ENCODE data around the gene KLF17.

DNA sequence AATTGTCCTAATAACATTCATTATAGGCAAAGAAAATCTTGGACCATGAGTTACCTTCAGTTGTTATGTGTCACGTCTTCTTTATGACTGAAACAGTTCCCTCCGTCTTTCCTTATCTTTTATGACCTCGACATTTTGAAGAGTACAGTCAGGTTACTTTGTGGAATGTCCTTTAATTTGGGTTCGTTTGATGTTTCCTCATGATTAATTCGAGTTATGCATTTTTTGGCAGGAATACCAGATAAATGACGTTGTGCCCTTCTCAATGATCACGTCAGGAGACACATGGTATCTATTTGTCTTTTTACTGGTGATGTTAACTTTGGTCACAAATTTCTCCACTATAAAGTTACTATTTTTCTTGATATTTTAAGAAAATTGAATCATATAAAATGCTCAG lies 17.3 kb upstream of the KLF17 start:
- no peak for TF ChIP-seq POLR2A (IDR thresholded peaks at IDR 0.05)
- TF ChIP-seq, protein P1, sequence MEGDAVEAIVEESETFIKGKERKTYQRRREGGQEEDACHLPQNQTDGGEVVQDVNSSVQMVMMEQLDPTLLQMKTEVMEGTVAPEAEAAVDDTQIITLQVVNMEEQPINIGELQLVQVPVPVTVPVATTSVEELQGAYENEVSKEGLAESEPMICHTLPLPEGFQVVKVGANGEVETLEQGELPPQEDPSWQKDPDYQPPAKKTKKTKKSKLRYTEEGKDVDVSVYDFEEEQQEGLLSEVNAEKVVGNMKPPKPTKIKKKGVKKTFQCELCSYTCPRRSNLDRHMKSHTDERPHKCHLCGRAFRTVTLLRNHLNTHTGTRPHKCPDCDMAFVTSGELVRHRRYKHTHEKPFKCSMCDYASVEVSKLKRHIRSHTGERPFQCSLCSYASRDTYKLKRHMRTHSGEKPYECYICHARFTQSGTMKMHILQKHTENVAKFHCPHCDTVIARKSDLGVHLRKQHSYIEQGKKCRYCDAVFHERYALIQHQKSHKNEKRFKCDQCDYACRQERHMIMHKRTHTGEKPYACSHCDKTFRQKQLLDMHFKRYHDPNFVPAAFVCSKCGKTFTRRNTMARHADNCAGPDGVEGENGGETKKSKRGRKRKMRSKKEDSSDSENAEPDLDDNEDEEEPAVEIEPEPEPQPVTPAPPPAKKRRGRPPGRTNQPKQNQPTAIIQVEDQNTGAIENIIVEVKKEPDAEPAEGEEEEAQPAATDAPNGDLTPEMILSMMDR (IDR thresholded peaks at IDR 0.05): no peak
- TF ChIP-seq EP300 (IDR thresholded peaks at IDR 0.05): no peak

Measured in ovary (tissue), 3 donors.